Mammary epithelial cell (primary cell): ENCODE measurements around the gene FITM2.

ENCODE experiments used
- EZH2 ChIP-seq: IDR thresholded peaks from 2 replicates; pipeline ENCODE4 v1.6.1; 2012; ENCODE audit warnings: low read length, inconsistent platforms, borderline replicate concordance
- TF ChIP-seq, protein P1 (sequence below), 2 donors: IDR thresholded peaks in 1 of 2; conservative IDR thresholded peaks in 1 of 2; 2 replicates each; pipeline ENCODE4 v1.5.1; 2011 to 2012; ENCODE audit warnings: inconsistent platforms in 2 of 2, low read length in 2 of 2, mild to moderate bottlenecking in 2 of 2, control low read depth in 1 of 2, low read depth in 1 of 2; ENCODE audit not compliant: insufficient read depth in 1 of 2; ENCODE audit errors: extremely low read depth in 1 of 2

DNA sequence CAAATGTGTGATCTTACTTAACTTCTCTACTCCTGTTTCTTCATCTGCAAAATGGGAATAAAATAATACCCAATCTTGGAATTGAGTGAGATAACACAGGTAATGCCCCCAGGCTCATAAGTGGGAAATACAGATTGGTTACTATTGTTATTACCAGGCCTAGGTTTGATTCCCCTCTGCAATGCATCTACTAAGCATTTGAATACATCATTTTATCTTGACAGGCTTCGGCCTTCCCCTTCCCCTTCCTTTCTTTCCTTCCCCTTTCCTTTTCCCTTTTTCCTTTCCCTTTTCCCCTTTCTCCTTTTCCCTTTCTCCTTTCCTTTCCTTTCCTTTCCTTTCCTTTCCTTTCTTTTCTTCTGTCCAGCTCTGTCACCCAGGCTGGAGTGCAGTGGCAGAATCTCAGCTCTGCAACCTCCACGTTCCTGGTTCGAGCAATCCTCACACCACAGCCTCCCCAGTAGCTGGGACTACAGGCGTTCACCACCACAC, 37.2 kb upstream of the FITM2 start:
- TF ChIP-seq, protein P1, sequence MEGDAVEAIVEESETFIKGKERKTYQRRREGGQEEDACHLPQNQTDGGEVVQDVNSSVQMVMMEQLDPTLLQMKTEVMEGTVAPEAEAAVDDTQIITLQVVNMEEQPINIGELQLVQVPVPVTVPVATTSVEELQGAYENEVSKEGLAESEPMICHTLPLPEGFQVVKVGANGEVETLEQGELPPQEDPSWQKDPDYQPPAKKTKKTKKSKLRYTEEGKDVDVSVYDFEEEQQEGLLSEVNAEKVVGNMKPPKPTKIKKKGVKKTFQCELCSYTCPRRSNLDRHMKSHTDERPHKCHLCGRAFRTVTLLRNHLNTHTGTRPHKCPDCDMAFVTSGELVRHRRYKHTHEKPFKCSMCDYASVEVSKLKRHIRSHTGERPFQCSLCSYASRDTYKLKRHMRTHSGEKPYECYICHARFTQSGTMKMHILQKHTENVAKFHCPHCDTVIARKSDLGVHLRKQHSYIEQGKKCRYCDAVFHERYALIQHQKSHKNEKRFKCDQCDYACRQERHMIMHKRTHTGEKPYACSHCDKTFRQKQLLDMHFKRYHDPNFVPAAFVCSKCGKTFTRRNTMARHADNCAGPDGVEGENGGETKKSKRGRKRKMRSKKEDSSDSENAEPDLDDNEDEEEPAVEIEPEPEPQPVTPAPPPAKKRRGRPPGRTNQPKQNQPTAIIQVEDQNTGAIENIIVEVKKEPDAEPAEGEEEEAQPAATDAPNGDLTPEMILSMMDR (conservative IDR thresholded peaks at IDR 0.05 in 1 of 2, IDR thresholded peaks at IDR 0.05 in 1 of 2; ENCODE audit: extremely low read depth in 1 of 2, insufficient read depth in 1 of 2, low read depth in 1 of 2, low read length in 2 of 2) = no peak
- TF ChIP-seq EZH2 = no peak
